OCI-LY7 (cell line): Measurements from ENCODE around the gene GPR75. TPM values are rescaled to one million over a fixed set of nuclear protein-coding genes. Genes with fewer than 3 reads are reported as not detected.
"Not testable (repeated sequence)": the region's sequence is repeated elsewhere in the genome, so short reads cannot be mapped to it uniquely, and the experiment has no call there.

Source experiments
- BruUV-seq: library from RNA; stranded (reverse); fragments of 400-500 nt; replicated peaks from 2 replicates; lab custom pipeline; 2021; lab: Mats Ljungman, UMichigan
- CTCF ChIA-PET: fragments of 300-600 bp; sonication (Branson Sonifier 250); formaldehyde crosslinking; loops from one replicate; lab custom pipeline; 2022; ENCODE audit warnings: antibody characterized with exemption; ENCODE audit not compliant: unreplicated experiment; lab: Charles Lee
- POLR2A ChIA-PET: fragments of 300-600 bp; sonication (Branson Sonifier 250); formaldehyde crosslinking; loops from one replicate; lab custom pipeline; 2022; ENCODE audit warnings: antibody characterized with exemption; lab: Charles Lee
- DNase-seq: peaks from one replicate; pipeline ENCODE4 v3.0.0-alpha.2; 2015; ENCODE audit warnings: low spot score
- H2AFZ ChIP-seq: fragments of 200-600 bp; sonication (generic), shearing (Covaris generic); 2 replicates; pipeline ENCODE4 v1.6.1; 2014; ENCODE audit warnings: mild to moderate bottlenecking, antibody characterized with exemption, low read length, moderate library complexity
- H3K27ac ChIP-seq: fragments of 200-600 bp; sonication (generic); 2 replicates; pipeline ENCODE4 v1.5.1; 2014; ENCODE audit warnings: mixed run types, low read depth, mild to moderate bottlenecking, moderate library complexity, low read length, inconsistent platforms; ENCODE audit not compliant: poor library complexity, severe bottlenecking
- H3K36me3 ChIP-seq: fragments of 200-600 bp; sonication (generic); 2 replicates; pipeline ENCODE4 v1.6.1; 2014; ENCODE audit warnings: mild to moderate bottlenecking, antibody characterized with exemption, low read length, moderate library complexity, mixed read lengths; ENCODE audit not compliant: insufficient read depth
- H3K4me1 ChIP-seq: fragments of 200-600 bp; sonication (generic); 2 replicates; pipeline ENCODE4 v1.5.1; 2014; ENCODE audit warnings: mild to moderate bottlenecking, low read length; ENCODE audit not compliant: insufficient read depth, poor library complexity, severe bottlenecking
- H3K4me2 ChIP-seq: fragments of 200-600 bp; sonication (generic); 2 replicates; pipeline ENCODE4 v1.6.1; 2014; ENCODE audit warnings: mild to moderate bottlenecking, low read length
- H3K4me3 ChIP-seq: fragments of 200-600 bp; sonication (generic); 2 replicates; pipeline ENCODE4 v1.5.1; 2014; ENCODE audit warnings: mild to moderate bottlenecking, low read depth, low read length; ENCODE audit not compliant: poor library complexity, severe bottlenecking
- H3K79me2 ChIP-seq: fragments of 200-600 bp; sonication (generic); 2 replicates; pipeline ENCODE4 v1.6.1; 2016; ENCODE audit warnings: low read depth, mild to moderate bottlenecking, low read length, moderate library complexity, mixed read lengths; ENCODE audit not compliant: insufficient read depth
- H3K9me2 ChIP-seq: fragments of 200-600 bp; sonication (generic); 2 replicates; pipeline ENCODE4 v1.6.1; 2016; ENCODE audit warnings: mild to moderate bottlenecking, low read length, mixed read lengths; ENCODE audit not compliant: insufficient read depth
- H3K9me3 ChIP-seq: fragments of 200-600 bp; sonication (generic); 2 replicates; pipeline ENCODE4 v1.6.1; 2014; ENCODE audit warnings: mild to moderate bottlenecking, mixed run types, low read length, mixed read lengths
- H4K20me1 ChIP-seq: fragments of 200-600 bp; sonication (generic); 2 replicates; pipeline ENCODE4 v1.6.1; 2014; ENCODE audit warnings: mild to moderate bottlenecking, antibody characterized with exemption, low read length, moderate library complexity, mixed read lengths; ENCODE audit not compliant: insufficient read depth
- CTCF ChIP-seq: fragments of 200-600 bp; sonication (generic); conservative IDR thresholded peaks from 2 replicates; pipeline ENCODE4 v1.5.1; 2014; ENCODE audit warnings: mild to moderate bottlenecking, antibody characterized with exemption, low read length, moderate library complexity, mixed read lengths
- EZH2phosphoT487 ChIP-seq: fragments of 200-600 bp; sonication (generic); IDR thresholded peaks from 2 replicates; pipeline ENCODE4 v1.6.1; 2018; ENCODE audit warnings: low read depth, borderline replicate concordance, mild to moderate bottlenecking, mixed run types, antibody characterized with exemption, low read length, moderate library complexity, mixed read lengths
- intact Hi-C: fragments of 100-400 bp; cut with micrococcal nuclease; formaldehyde crosslinking; loops from one replicate; pipeline ENCODE4 v1.10.0; 2022; ENCODE audit not compliant: unreplicated experiment
- total RNA-seq, 2 experiments: library from RNA; depleted of rRNA in 1 of 2; stranded (reverse); fragments of >200 nt in 1 of 2; shearing (Covaris generic) in 1 of 2; gene quantifications; 2 replicates each; pipeline ENCODE4 v1.2.3, GENCODE V29; 2014 to 2022

The GPR75 gene
- total RNA-seq, 2 experiments from 2014 or later, result 4.8 to 5.7 TPM

- H3K4me1 ChIP-seq, result no peaks in the 10 kb centered on the region
- H3K9me2 ChIP-seq, result no peaks in the 10 kb centered on the region
- no peak for DNase-seq
- ChIA-PET POLR2A (interaction anchor here (0.7 kb wide), 1 partner anchor 70 kb away, joined by 3 read pairs; no protein-coding TSS in a partner anchor), CTCF (no interaction called here)
- BruUV-seq, result no TSS peak
- intact Hi-C loops, result no loop called here
- H4K20me1 ChIP-seq, result no peaks in the 10 kb centered on the region
- no peaks in the 10 kb centered on the region for H3K79me2 ChIP-seq
- no peak overlapping the region for H2AFZ ChIP-seq
- no peak overlapping the region for H3K4me3 ChIP-seq
- H3K4me2 ChIP-seq, result no peak overlapping the region
- no peak overlapping the region for H3K27ac ChIP-seq
- no peaks in the 10 kb centered on the region for H3K9me3 ChIP-seq
- H3K36me3 ChIP-seq, result no peaks in the 10 kb centered on the region
- TF ChIP-seq CTCF (no peak), EZH2phosphoT487 (no peak)
Measured at GRCh38 chr2:53840580-53840979, 19.2 kb downstream of the GPR75 start.

GRCh38 chr2:53829980-53830290 lies 29.8 kb downstream of the GPR75 start:
- H4K20me1 ChIP-seq, BruUV-seq, H3K9me2 ChIP-seq, CTCF ChIA-PET, H3K27ac ChIP-seq, H3K9me3 ChIP-seq, DNase-seq, H3K4me3 ChIP-seq, H3K36me3 ChIP-seq, H3K79me2 ChIP-seq, H3K4me1 ChIP-seq, H2AFZ ChIP-seq, H3K4me2 ChIP-seq: not testable (repeated sequence)
- intact Hi-C loops, result loop anchor here (10.0 kb wide), 1 partner anchor 405 kb away; no protein-coding TSS in a partner anchor
- POLR2A ChIA-PET, result interaction anchor here (1.0 kb wide), 2 partner anchors 62 to 571 kb away, joined by 3 read pairs; partner anchors contain the start of gene CHAC2

GRCh38 chr2:53829273-53829979 lies 30.3 kb downstream of the GPR75 start:
- no peaks in the 10 kb centered on the region for H4K20me1 ChIP-seq
- H3K27ac ChIP-seq, result no peak overlapping the region
- TF ChIP-seq EZH2phosphoT487 (no peak), CTCF (no peak)
- DNase-seq, result no peak
- no peak overlapping the region for H2AFZ ChIP-seq
- BruUV-seq, result no TSS peak
- POLR2A ChIA-PET, result interaction anchor here (0.6 to 1.0 kb wide), 3 partner anchors 61 to 572 kb away, joined by 3 to 4 read pairs (median 3); partner anchors contain the start of gene CHAC2
- no peak overlapping the region for H3K4me3 ChIP-seq
- no peaks in the 10 kb centered on the region for H3K36me3 ChIP-seq
- no peaks in the 10 kb centered on the region for H3K9me2 ChIP-seq
- H3K4me1 ChIP-seq, result no peaks in the 10 kb centered on the region
- no peaks in the 10 kb centered on the region for H3K9me3 ChIP-seq
- CTCF ChIA-PET, result no interaction called here
- H3K4me2 ChIP-seq, result no peak overlapping the region
- intact Hi-C loops, result loop anchor here (10.0 kb wide), 1 partner anchor 405 kb away; no protein-coding TSS in a partner anchor
- no peaks in the 10 kb centered on the region for H3K79me2 ChIP-seq
